Muscle layer of colon (tissue), 2 donors: ENCODE results near the gene RPS27.
A peak's percentile ranks its signal among the peaks of the same experiment; 100 is the strongest.
"Not testable (repeated sequence)": the region's sequence is repeated elsewhere in the genome, so short reads cannot be mapped to it uniquely, and the experiment has no call there.

ENCODE experiments used
- H3K27ac ChIP-seq: one replicate; pipeline ENCODE4 v1.7.0; 2013; ENCODE audit warnings: low read depth, mild to moderate bottlenecking, low read length, moderate library complexity
- H3K27me3 ChIP-seq, 2 donors: one replicate each; pipeline ENCODE4 v1.7.0; 2013; ENCODE audit warnings: low read length in 2 of 2, mild to moderate bottlenecking in 2 of 2; ENCODE audit not compliant: insufficient read depth in 2 of 2, control insufficient read depth in 1 of 2
- H3K36me3 ChIP-seq: one replicate; pipeline ENCODE4 v1.7.0; 2013; ENCODE audit warnings: mild to moderate bottlenecking, low read length; ENCODE audit not compliant: insufficient read depth
- H3K4me1 ChIP-seq: one replicate; pipeline ENCODE4 v1.7.0; 2013; ENCODE audit warnings: mild to moderate bottlenecking, low read length; ENCODE audit not compliant: insufficient read depth
- H3K4me3 ChIP-seq, 2 donors: one replicate each; pipeline ENCODE4 v1.7.0; 2013; ENCODE audit warnings: low read length in 2 of 2, low read depth in 1 of 2, mild to moderate bottlenecking in 1 of 2, moderate library complexity in 1 of 2
- H3K9ac ChIP-seq: one replicate; pipeline ENCODE4 v1.7.0; 2013; ENCODE audit warnings: low read length
- H3K9me3 ChIP-seq: one replicate; pipeline ENCODE4 v1.7.0; 2013; ENCODE audit warnings: mild to moderate bottlenecking, low read length
- donor health status: abdominal sarcoma.
- donor health status: Adenocarcinoma of cecum.

Gene RPS27

DNA sequence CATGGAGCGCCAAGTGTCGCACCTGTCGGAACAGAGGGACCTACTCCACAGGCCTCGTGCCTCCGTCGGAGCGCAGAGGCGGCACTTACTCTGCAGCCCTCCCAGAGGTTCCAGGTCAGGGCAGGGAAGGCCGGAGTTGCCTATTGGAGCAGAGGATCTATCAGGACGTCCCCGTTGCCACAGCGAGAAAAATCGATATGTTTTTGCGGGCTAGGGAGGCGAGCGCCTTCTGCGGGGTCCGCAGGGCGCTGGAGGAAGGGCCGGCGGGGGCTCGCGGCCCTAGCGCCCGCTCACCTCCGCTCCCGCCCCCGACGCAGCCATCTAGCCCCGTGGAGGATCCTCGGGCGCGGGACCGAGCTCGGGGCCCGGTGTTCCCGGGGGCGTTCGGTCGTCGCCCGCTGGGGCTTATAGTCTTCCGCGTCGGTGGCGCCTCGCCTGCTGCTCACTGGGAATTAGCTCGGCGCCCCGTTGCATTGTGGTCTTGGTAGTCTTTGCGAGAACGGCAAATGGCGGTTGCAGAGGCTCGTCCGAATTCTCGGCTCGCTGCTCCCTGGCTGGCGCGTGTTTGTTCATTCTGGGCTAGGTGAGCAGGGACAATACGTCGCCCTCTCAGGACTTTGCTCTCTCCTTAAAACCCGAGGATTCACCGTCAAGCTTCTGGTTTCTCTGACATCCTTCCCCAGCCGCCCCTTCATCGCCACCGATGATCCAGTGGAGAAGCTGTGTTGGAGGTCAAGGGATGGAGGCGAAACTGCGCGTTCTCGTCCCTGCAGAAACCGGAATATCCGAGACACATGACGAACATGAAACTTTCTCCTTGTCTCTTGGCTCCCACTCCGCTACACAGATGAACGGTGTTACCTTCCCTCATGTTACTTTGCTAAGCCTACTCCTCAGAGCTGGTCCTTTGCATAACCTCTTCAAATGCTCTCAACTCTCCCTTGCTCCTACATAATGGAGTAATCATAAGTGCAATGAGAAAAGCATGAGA is 13.0 kb upstream of the RPS27 start, which contains the start of gene JTB:
TSS of gene JTB (minus strand) at position 425 of the 991 bp plus-strand sequence. CDS start at position 3, 422 bp downstream.
- H3K27me3 ChIP-seq: no peaks in the 10 kb centered on the region
- peaks cover 42% of the 10 kb centered on the region for H3K36me3 ChIP-seq

DNA sequence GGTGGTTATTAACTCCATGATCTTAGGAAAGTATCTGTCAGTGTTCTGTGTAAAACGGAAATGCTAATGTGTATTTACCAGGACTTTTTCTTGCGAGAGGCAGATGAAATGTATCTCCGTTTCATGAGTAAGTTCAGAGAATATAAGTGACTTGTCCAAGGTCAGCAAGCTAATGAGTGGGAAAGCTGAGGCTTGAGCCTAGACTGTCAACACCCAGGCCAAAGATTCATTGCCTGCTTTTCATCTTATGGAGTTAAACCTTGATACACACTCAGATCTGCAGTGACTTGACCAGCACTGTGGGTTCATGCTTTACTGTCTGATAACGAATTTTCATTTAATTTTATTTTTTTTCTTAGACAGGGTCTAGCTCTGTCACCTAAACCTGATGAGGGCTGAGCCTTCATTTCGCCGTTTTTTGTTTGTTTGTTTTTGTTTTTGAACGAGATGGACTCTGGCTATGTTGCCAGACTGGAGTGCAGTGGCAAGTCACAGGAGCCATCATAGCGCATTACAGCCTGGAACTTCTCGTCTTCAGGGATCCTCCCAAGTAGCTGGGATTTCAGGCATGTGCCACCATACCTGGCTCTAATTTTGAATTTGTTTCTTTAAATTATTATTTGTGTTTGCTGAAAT is 12.2 kb upstream of the RPS27 start:
- Histone ChIP-seq H3K4me1 (peaks cover 20% of the 10 kb centered on the region), H3K36me3 (peaks cover 43% of the 10 kb centered on the region), H3K9me3 (no peaks in the 10 kb centered on the region), H3K27ac (peak overlapping the region; percentile 96), H3K4me3 (peak overlapping the region; percentile 86 to 97), H3K9ac (peak overlapping the region; percentile 95), H3K27me3 (no peaks in the 10 kb centered on the region)

More for the DNA sequence above, 13.0 kb upstream of the RPS27 start, which contains the start of gene JTB:
- Histone ChIP-seq H3K4me1 (peaks cover 20% of the 10 kb centered on the region), H3K9me3 (no peaks in the 10 kb centered on the region), H3K27ac (peak within 1 kb of the TSS; percentile 96), H3K4me3 (peak within 1 kb of the TSS; percentile 86 to 97), H3K9ac (peak within 1 kb of the TSS; percentile 95)

DNA sequence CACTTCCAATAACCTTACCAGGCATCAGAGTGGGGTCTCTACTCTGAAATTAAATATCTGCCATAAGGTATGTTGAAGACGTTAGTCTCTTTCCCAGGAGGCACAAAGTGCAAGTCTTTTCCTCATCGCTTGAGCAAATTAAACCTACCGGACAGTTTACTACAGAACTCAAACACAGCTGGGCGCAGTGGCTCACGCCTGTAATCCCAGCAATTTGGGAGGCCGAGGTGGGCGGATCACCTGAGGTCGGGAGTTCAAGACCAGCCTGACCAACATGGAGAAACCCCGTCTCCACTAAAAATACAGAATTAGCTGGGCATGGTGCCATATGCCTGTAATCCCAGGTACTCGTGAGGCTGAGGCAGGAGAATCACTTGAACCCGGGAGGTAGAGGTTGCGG is 11.5 kb upstream of the RPS27 start:
- H3K4me3 ChIP-seq, H3K27me3 ChIP-seq, H3K9me3 ChIP-seq, H3K27ac ChIP-seq, H3K9ac ChIP-seq: not testable (repeated sequence)
- H3K4me1 ChIP-seq: peaks cover 20% of the 10 kb centered on the region
- peaks cover 40% of the 10 kb centered on the region for H3K36me3 ChIP-seq

DNA sequence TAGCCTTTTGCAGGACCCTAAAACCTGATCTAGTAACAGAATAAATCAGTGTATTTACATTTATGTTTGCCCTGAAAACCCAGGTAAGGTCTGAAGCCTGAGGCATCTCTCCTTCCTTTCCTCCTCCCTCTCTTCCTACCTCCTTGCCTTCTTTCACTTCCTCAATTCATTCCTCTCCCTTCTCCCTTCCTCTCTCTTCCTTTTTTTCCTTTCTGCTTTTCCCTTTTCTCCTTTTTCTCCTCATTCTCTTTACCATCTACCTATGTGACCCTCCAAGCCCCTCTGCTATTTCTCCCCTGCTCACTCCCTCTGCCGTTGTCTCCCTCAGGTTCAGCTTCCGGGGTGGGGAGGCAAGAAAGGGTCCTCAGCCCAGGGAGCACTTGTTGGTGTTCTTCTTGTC is 8.8 kb upstream of the RPS27 start:
- not testable (repeated sequence) for H3K27ac ChIP-seq

DNA sequence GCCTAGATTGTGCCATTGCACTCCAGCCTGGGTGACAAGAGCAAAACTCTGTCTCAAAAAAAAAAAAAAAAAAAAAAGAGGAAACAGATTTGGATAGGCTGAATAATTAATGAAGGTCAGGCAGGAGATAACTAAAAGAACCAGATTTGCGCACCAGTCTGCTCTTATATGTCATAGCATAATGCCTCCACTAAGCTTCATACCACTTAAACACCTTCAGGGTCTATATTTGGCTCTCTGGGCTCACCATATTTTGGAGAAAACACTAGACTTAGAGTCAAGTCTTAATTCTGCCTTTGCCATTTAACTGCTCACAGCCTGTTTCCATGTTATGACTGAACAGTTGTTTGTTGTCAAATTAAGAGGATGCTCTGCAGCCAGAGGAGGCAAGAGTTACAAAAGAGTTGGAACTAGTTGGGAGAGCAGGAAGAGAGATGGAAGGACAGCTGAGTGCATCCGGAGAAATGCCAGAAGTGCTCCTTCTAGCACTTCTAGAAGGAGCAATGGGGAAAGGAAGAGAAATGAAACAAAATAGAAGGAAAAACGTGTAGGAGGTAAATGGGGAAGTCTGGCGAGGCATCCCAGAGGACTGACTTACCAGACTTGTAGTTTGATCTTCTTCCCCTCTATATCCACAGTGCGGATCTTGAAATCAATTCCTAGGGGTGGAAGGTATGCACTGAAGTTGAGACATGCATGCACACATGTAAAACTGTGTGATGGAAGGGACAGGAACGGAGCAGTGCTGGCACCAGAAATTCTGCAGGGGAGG is 6.3 kb upstream of the RPS27 start:
- Histone ChIP-seq H3K4me3 (no peak overlapping the region), H3K27ac (no peak overlapping the region), H3K9me3 (no peaks in the 10 kb centered on the region), H3K9ac (peak overlapping the region; percentile 75), H3K27me3 (no peaks in the 10 kb centered on the region), H3K4me1 (peaks cover 17% of the 10 kb centered on the region), H3K36me3 (peaks cover 21% of the 10 kb centered on the region)

More for the DNA sequence above, 8.8 kb upstream of the RPS27 start:
- H3K4me1 ChIP-seq: peaks cover 21% of the 10 kb centered on the region
- not testable (repeated sequence) for H3K9me3 ChIP-seq, H3K9ac ChIP-seq, H3K4me3 ChIP-seq, H3K27me3 ChIP-seq
- peaks cover 21% of the 10 kb centered on the region for H3K36me3 ChIP-seq

DNA sequence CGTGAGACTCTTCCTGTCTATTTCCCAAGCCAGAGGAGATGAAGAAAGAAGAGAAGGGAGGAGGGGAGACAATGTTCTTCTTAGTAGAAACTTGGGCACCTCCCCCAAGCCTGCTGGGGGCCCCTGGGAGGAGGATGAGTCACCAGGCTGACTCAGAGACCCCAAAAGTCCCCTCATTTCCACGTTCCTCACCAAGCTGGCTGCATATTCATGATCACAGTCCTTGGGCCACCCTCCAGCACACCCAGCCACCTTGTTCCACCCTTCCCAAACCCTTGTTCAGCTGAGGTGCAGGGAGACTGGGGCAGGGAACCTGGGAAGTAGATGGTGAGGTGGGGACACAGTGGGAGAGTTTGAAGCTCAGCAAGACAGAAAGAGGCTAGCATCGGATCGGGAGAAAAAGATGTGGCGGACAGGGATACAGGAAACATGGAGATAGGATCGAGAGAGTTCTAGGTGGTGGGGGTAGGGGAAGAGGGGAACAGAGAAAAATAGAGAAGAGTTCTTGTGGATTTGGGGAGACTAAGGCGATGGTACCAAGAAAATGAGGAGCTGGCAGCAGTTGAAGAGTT is 5.1 kb upstream of the RPS27 start:
- peak overlapping the region; percentile 58 to 85 for H3K4me3 ChIP-seq
- no peaks in the 10 kb centered on the region for H3K27me3 ChIP-seq
- no peaks in the 10 kb centered on the region for H3K9me3 ChIP-seq
- H3K36me3 ChIP-seq: peaks cover 21% of the 10 kb centered on the region
- H3K9ac ChIP-seq: peak overlapping the region; percentile 75
- peak overlapping the region; percentile 84 for H3K27ac ChIP-seq
- peaks cover 24% of the 10 kb centered on the region for H3K4me1 ChIP-seq

DNA sequence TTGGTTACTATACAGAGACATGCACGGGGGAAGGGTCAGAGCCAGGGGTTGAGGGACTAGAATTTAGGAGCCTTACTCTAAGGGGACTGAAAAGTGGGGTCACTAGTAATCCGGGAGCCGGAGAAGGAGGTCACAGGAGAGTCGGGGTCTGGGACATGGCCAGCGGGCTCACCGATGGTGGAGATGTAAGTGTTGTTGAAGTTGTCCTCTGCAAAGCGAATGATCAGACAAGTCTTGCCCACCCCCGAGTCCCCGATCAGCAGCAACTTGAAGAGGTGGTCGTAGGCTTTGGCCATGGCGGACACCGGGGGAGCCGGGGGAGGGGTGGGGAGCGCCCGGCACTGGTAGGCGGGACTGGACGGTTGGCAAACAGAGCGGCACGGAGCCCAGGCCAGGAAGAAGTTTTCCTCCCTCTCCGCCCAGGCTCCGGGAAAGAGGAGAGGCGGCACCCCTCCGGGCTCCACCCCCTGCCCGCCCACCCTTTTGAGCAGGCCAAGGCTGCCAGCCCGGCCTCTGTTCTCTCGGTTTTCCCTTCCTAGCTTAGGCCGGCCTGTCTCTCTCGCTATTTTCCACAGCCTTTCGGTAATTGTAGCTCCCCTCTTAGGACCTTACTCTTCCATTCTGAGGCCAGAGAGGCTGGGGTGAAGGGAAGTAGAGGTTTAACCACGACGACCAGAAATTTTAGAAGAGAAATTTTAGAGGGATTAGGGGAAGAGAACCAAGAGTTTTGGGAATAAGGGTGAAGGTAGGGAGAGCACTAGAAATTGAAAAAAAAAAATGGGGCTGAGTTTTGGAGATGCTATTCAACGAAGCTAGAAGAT is 4.4 kb upstream of the RPS27 start, which contains the start of gene RAB13:
TSS of gene RAB13 (minus strand) at position 399 of the 821 bp plus-strand sequence. CDS start at position 296, 103 bp downstream.
- peak within 1 kb of the TSS; percentile 88 for H3K9ac ChIP-seq
- peaks cover 24% of the 10 kb centered on the region for H3K4me1 ChIP-seq
- peak within 1 kb of the TSS; percentile 91 for H3K27ac ChIP-seq
- no peaks in the 10 kb centered on the region for H3K9me3 ChIP-seq
- H3K27me3 ChIP-seq: no peaks in the 10 kb centered on the region
- peak within 1 kb of the TSS; percentile 58 to 85 for H3K4me3 ChIP-seq
- H3K36me3 ChIP-seq: peaks cover 20% of the 10 kb centered on the region

DNA sequence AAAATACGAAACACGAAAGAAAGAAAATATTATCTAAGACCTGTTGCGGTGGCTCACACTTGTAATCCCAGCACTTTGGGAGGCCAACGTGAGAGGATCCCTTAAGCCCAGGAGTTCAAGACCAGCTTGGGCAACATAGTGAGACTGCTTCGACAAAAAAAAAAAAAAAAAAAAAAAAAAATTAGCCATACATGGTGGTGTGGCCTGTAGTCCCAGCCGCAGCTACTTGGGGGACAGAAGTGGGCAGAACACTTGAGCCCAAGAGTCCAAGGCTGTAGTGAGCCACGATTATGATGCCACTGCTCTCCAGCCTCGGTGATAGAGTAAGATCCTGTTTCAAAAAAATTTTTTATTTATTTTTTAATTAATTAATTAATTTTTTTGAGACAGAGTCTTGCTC is 2.9 kb upstream of the RPS27 start:
- H3K36me3 ChIP-seq: peaks cover 18% of the 10 kb centered on the region
- H3K4me3 ChIP-seq: no peak overlapping the region
- H3K9me3 ChIP-seq: no peaks in the 10 kb centered on the region
- no peak overlapping the region for H3K27ac ChIP-seq
- no peaks in the 10 kb centered on the region for H3K27me3 ChIP-seq
- peaks cover 37% of the 10 kb centered on the region for H3K4me1 ChIP-seq
- no peak overlapping the region for H3K9ac ChIP-seq

DNA sequence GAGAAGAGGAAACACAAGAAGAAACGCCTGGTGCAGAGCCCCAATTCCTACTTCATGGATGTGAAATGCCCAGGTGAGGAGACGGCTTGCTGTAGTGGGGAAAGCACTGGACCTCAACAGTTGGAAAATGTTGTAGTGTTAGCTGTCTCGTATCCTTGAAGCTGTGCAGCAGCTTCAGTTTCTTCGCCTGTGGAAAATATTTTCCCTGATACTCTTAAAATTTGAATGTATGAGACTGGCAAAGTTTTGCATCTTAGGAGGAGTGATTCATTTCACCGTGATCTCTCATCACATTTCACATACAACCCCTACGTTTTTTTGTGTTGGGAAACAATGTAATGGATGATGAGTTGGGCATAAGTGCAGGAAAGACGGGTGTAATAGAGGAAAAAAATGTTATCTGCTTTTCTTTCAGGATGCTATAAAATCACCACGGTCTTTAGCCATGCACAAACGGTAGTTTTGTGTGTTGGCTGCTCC is 629 bp downstream of the RPS27 start:
- Histone ChIP-seq H3K9ac (peak overlapping the region; percentile 95), H3K4me3 (peak overlapping the region; percentile 75 to 96), H3K9me3 (no peaks in the 10 kb centered on the region), H3K4me1 (peaks cover 32% of the 10 kb centered on the region), H3K36me3 (peaks cover 25% of the 10 kb centered on the region), H3K27me3 (no peaks in the 10 kb centered on the region), H3K27ac (peak overlapping the region; percentile 87)

DNA sequence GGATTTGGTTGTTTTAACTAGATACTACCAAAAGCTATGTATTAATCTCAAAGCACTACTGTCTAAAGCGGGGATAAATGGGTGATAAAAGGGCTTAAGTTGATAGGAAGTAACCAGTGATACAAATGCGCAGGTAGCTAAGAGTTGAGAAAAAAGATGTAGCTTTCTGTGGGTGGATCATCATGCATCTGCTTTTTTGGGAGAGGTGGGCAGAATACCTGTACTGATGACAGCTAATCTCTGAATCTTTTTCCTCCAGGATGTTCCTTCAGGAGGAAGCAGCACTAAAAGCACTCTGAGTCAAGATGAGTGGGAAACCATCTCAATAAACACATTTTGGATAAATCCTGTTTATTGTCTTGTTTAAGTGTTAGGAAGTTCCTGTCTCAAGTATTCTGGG is 1.2 kb downstream of the RPS27 start:
- peaks cover 25% of the 10 kb centered on the region for H3K36me3 ChIP-seq
- peak overlapping the region; percentile 87 for H3K27ac ChIP-seq
- H3K27me3 ChIP-seq: no peaks in the 10 kb centered on the region
- peak overlapping the region; percentile 75 to 96 for H3K4me3 ChIP-seq
- H3K4me1 ChIP-seq: peaks cover 27% of the 10 kb centered on the region
- peak overlapping the region; percentile 95 for H3K9ac ChIP-seq
- H3K9me3 ChIP-seq: no peaks in the 10 kb centered on the region
